ENCODE data around the gene TMEM132C. TPM values are rescaled to one million over a fixed set of nuclear protein-coding genes. Genes with fewer than 3 reads are reported as not detected.

TMEM132C gene
- total RNA-seq, 2 donors from 2014 or later: 0.26 to 0.33 TPM

- no peaks in the 10 kb centered on the region for H3K9me3 Mint-ChIP-seq
Measured at GRCh38 chr12:128661226-128661569, 394.2 kb downstream of the TMEM132C start.

GRCh38 chr12:128662101-128662500, 395.1 kb downstream of the TMEM132C start:
- Mint-ChIP-seq H3K9me3 (no peaks in the 10 kb centered on the region), H3K4me1 (no peaks in the 10 kb centered on the region), H3K36me3 (ENCODE audit: low read depth) (no peaks in the 10 kb centered on the region), H3K27ac (no peak overlapping the region), H3K4me3 (no peak overlapping the region), H3K27me3 (ENCODE audit: insufficient read depth) (peaks cover 12% of the 10 kb centered on the region)
- H3K4me3 ChIP-seq (ENCODE audit: low read length): no peak overlapping the region
- no peak for TF ChIP-seq CTCF (conservative IDR thresholded peaks at IDR 0.05)
- H3K27ac ChIP-seq (ENCODE audit: low read depth, low read length): no peak overlapping the region
- DNase-seq: no peak
- H3K27me3 ChIP-seq (ENCODE audit: control insufficient read depth, insufficient read depth, low read length, poor library complexity, severe bottlenecking): peaks cover 9% of the 10 kb centered on the region
- H3K9me3 ChIP-seq (ENCODE audit: control insufficient read depth, low read length): no peaks in the 10 kb centered on the region
- H3K9ac ChIP-seq (ENCODE audit: extremely low read depth, low read length, poor library complexity, severe bottlenecking): no peak overlapping the region
- H3K4me1 ChIP-seq (ENCODE audit: control insufficient read depth, insufficient read depth, low read length): no peaks in the 10 kb centered on the region
- no peaks in the 10 kb centered on the region for H3K36me3 ChIP-seq (ENCODE audit: control insufficient read depth, insufficient read depth, low read length)
- 100% methylated on average over 1 of the region's 1 CpG; no CpG with 5 or more reads in 1 of the 2 experiments for WGBS, 2 experiments (ENCODE audit: insufficient coverage in 1 of 2, insufficient read length in 1 of 2)

More at GRCh38 chr12:128661226-128661569, 394.2 kb downstream of the TMEM132C start:
- peaks cover 9% of the 10 kb centered on the region for H3K27me3 ChIP-seq (ENCODE audit: control insufficient read depth, insufficient read depth, low read length, poor library complexity, severe bottlenecking)
- H3K4me3 ChIP-seq (ENCODE audit: low read length): no peak overlapping the region
- no peaks in the 10 kb centered on the region for H3K9me3 ChIP-seq (ENCODE audit: control insufficient read depth, low read length)
- no peaks in the 10 kb centered on the region for H3K4me1 ChIP-seq (ENCODE audit: control insufficient read depth, insufficient read depth, low read length)
- H3K4me1 Mint-ChIP-seq: no peaks in the 10 kb centered on the region
- TF ChIP-seq CTCF (conservative IDR thresholded peaks at IDR 0.05): no peak
- H3K27ac ChIP-seq (ENCODE audit: low read depth, low read length): no peak overlapping the region
- no peaks in the 10 kb centered on the region for H3K36me3 Mint-ChIP-seq (ENCODE audit: low read depth)
- no peak overlapping the region for H3K4me3 Mint-ChIP-seq
- H3K9ac ChIP-seq (ENCODE audit: extremely low read depth, low read length, poor library complexity, severe bottlenecking): no peak overlapping the region
- H3K36me3 ChIP-seq (ENCODE audit: control insufficient read depth, insufficient read depth, low read length): no peaks in the 10 kb centered on the region
- no peak overlapping the region for H3K27ac Mint-ChIP-seq
- 90 to 100% methylated on average over 3 of the region's 3 CpGs for WGBS, 2 experiments (ENCODE audit: insufficient coverage in 1 of 2, insufficient read length in 1 of 2)
- DNase-seq: no peak
- H3K27me3 Mint-ChIP-seq (ENCODE audit: insufficient read depth): peaks cover 12% of the 10 kb centered on the region

GRCh38 chr12:128664501-128664900, 397.5 kb downstream of the TMEM132C start:
- peaks cover 4% of the 10 kb centered on the region for H3K27me3 ChIP-seq (ENCODE audit: control insufficient read depth, insufficient read depth, low read length, poor library complexity, severe bottlenecking)
- Mint-ChIP-seq H3K4me3 (no peak overlapping the region), H3K4me1 (no peaks in the 10 kb centered on the region), H3K27ac (no peak overlapping the region), H3K36me3 (ENCODE audit: low read depth) (no peaks in the 10 kb centered on the region), H3K27me3 (ENCODE audit: insufficient read depth) (peaks cover 8% of the 10 kb centered on the region), H3K9me3 (no peaks in the 10 kb centered on the region)
- no peaks in the 10 kb centered on the region for H3K9me3 ChIP-seq (ENCODE audit: control insufficient read depth, low read length)
- H3K4me3 ChIP-seq (ENCODE audit: low read length): no peak overlapping the region
- no peaks in the 10 kb centered on the region for H3K4me1 ChIP-seq (ENCODE audit: control insufficient read depth, insufficient read depth, low read length)
- H3K36me3 ChIP-seq (ENCODE audit: control insufficient read depth, insufficient read depth, low read length): no peaks in the 10 kb centered on the region
- H3K27ac ChIP-seq (ENCODE audit: low read depth, low read length): no peak overlapping the region
- no peak for DNase-seq
- TF ChIP-seq CTCF (conservative IDR thresholded peaks at IDR 0.05): no peak
- 86 to 88% methylated on average over 7 to 9 of the region's 9 CpGs for WGBS, 2 experiments (ENCODE audit: insufficient coverage in 1 of 2, insufficient read length in 1 of 2)
- H3K9ac ChIP-seq (ENCODE audit: extremely low read depth, low read length, poor library complexity, severe bottlenecking): no peak overlapping the region
